Progenitor cell of endocrine pancreas (in vitro differentiated cells): ENCODE results near the gene NPTN. TPM values are rescaled to one million over a fixed set of nuclear protein-coding genes. Genes with fewer than 3 reads are reported as not detected.
A peak's percentile ranks its signal among the peaks of the same experiment; 100 is the strongest.
"Not testable (repeated sequence)": the region's sequence is repeated elsewhere in the genome, so short reads cannot be mapped to it uniquely, and the experiment has no call there.

Experiments used
- DNase-seq: peaks from one replicate; pipeline ENCODE4 v3.0.0; 2021; ENCODE audit warnings: low spot score; ENCODE audit not compliant: unreplicated experiment
- H3K27ac Mint-ChIP-seq: 2 replicates; pipeline ENCODE4 v1.8.0; 2021; ENCODE audit warnings: mild to moderate bottlenecking, moderate library complexity, mixed read lengths
- H3K27me3 Mint-ChIP-seq: 2 replicates; pipeline ENCODE4 v1.8.0; 2021; ENCODE audit warnings: mixed read lengths
- H3K36me3 Mint-ChIP-seq: 2 replicates; pipeline ENCODE4 v1.8.0; 2022; ENCODE audit warnings: mixed read lengths; ENCODE audit not compliant: insufficient read depth
- H3K4me1 Mint-ChIP-seq: 2 replicates; pipeline ENCODE4 v1.8.0; 2021; ENCODE audit warnings: low read depth, mixed read lengths
- H3K4me3 Mint-ChIP-seq: 2 replicates; pipeline ENCODE4 v1.8.0; 2021; ENCODE audit warnings: low read depth, mild to moderate bottlenecking, moderate library complexity, mixed read lengths
- H3K9me3 Mint-ChIP-seq: 2 replicates; pipeline ENCODE4 v1.8.0; 2021; ENCODE audit warnings: low read depth, mixed read lengths
- total RNA-seq: library from RNA; stranded (reverse); gene quantifications from 2 replicates; pipeline ENCODE4 v1.2.1, GENCODE V29; 2021
- TF ChIP-seq, protein P1 (sequence below): fragments of 200-600 bp; sonication (generic); IDR thresholded peaks from one replicate; pipeline ENCODE4 v1.5.0; 2021; ENCODE audit warnings: antibody characterized with exemption, mild to moderate bottlenecking; ENCODE audit not compliant: unreplicated experiment

The NPTN gene
- total RNA-seq, 1 donor from 2014 or later, result 81.1 TPM

- Mint-ChIP-seq H3K36me3 (peaks cover 13% of the 10 kb centered on the region), H3K27ac (peak overlapping the region; percentile 56), H3K27me3 (no peaks in the 10 kb centered on the region), H3K9me3 (no peaks in the 10 kb centered on the region), H3K4me3 (no peak overlapping the region), H3K4me1 (peaks cover 5% of the 10 kb centered on the region)
- DNase-seq, result no peak
- TF ChIP-seq, protein P1, sequence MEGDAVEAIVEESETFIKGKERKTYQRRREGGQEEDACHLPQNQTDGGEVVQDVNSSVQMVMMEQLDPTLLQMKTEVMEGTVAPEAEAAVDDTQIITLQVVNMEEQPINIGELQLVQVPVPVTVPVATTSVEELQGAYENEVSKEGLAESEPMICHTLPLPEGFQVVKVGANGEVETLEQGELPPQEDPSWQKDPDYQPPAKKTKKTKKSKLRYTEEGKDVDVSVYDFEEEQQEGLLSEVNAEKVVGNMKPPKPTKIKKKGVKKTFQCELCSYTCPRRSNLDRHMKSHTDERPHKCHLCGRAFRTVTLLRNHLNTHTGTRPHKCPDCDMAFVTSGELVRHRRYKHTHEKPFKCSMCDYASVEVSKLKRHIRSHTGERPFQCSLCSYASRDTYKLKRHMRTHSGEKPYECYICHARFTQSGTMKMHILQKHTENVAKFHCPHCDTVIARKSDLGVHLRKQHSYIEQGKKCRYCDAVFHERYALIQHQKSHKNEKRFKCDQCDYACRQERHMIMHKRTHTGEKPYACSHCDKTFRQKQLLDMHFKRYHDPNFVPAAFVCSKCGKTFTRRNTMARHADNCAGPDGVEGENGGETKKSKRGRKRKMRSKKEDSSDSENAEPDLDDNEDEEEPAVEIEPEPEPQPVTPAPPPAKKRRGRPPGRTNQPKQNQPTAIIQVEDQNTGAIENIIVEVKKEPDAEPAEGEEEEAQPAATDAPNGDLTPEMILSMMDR, result no peak
These were observed 55.2 kb downstream of the NPTN start for GRCh38 chr15:73578026-73578425.

DNA sequence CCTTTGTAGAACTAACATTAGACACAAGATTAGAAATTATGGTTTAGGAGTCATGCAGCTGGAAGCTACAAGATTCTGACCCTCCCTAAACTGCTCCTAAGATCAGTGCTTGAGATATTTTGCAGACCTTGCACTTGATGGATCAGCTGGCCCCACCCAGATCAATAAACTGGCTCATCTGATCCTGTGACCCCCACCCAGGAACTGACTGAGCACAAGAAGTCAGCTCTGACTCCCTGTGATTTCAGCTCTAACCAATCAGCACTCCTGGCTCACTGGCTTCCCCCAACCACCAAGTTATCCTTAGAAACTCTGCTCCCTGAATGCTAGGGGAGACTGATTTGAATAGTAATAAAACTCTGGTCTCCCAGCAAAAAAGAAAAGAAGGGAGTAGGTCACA is 55.6 kb downstream of the NPTN start:
- not testable (repeated sequence) for H3K4me3 Mint-ChIP-seq
- Mint-ChIP-seq H3K27ac (peak overlapping the region; percentile 56), H3K36me3 (peaks cover 18% of the 10 kb centered on the region)

GRCh38 chr15:73575636-73576247 is 57.4 kb downstream of the NPTN start:
- H3K27me3 Mint-ChIP-seq, result no peaks in the 10 kb centered on the region
- H3K36me3 Mint-ChIP-seq, result peaks cover 14% of the 10 kb centered on the region
- H3K27ac Mint-ChIP-seq, result no peak overlapping the region
- DNase-seq, result no peak
- H3K9me3 Mint-ChIP-seq, result no peaks in the 10 kb centered on the region
- no peak overlapping the region for H3K4me3 Mint-ChIP-seq
- TF ChIP-seq, protein P1, result no peak
- peaks cover 12% of the 10 kb centered on the region for H3K4me1 Mint-ChIP-seq

More for the DNA sequence above, 55.6 kb downstream of the NPTN start:
- H3K9me3 Mint-ChIP-seq, DNase-seq, H3K27me3 Mint-ChIP-seq, H3K4me1 Mint-ChIP-seq: not testable (repeated sequence)

- H3K36me3 Mint-ChIP-seq, result peaks cover 22% of the 10 kb centered on the region
- TF ChIP-seq, protein P1, result no peak
These were observed 59.6 kb downstream of the NPTN start for GRCh38 chr15:73573572-73573971.

GRCh38 chr15:73573037-73573436 is 60.2 kb downstream of the NPTN start:
- Mint-ChIP-seq H3K27ac (no peak overlapping the region), H3K9me3 (no peaks in the 10 kb centered on the region), H3K4me3 (no peak overlapping the region), H3K36me3 (peaks cover 20% of the 10 kb centered on the region), H3K27me3 (no peaks in the 10 kb centered on the region), H3K4me1 (peaks cover 12% of the 10 kb centered on the region)
- no peak for DNase-seq
- TF ChIP-seq, protein P1, result no peak

More at GRCh38 chr15:73573572-73573971, 59.6 kb downstream of the NPTN start:
- Mint-ChIP-seq H3K27me3 (no peaks in the 10 kb centered on the region), H3K4me1 (peaks cover 12% of the 10 kb centered on the region), H3K9me3 (no peaks in the 10 kb centered on the region), H3K4me3 (no peak overlapping the region), H3K27ac (no peak overlapping the region)
- DNase-seq, result no peak

DNA sequence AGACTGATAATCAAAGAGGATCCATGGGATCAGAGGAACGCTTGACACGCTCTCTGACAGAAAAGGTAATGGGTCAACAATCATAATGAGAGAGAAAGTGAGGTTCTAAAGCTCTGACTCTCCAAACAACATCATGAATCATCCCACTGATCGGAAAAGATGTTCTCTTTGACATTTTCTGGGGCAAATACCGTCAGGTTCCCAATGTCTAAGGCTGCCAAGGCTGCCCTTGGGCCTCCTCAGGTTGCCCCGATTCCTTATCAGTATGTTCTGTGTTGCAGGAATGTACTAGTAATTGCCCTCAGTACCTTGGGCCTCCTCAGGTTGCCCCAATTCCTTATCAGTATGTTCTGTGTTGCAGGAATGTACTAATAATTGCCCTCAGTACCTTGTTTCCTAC is 60.9 kb downstream of the NPTN start:
- Mint-ChIP-seq H3K4me1 (peaks cover 6% of the 10 kb centered on the region), H3K36me3 (peaks cover 22% of the 10 kb centered on the region), H3K27ac (no peak overlapping the region), H3K9me3 (no peaks in the 10 kb centered on the region), H3K27me3 (no peaks in the 10 kb centered on the region), H3K4me3 (no peak overlapping the region)
- DNase-seq, result no peak
- TF ChIP-seq, protein P1, result no peak
